Gastrocnemius medialis (tissue), 4 donors: Measurements from ENCODE around the gene CPVL. TPM values are rescaled to one million over a fixed set of nuclear protein-coding genes. Genes with fewer than 3 reads are reported as not detected.

Source experiments
- ATAC-seq, 2 donors: fragments of 150-250 bp; one replicate each; pipeline ENCODE4 v1.9.1; 2016
- DNase-seq, 2 donors: peaks; one replicate each; pipeline ENCODE4 v3.0.0-alpha.2; 2019
- H3K27ac ChIP-seq, 4 donors: fragments of 200-600 bp; sonication (generic); 1 replicate in 1 of 4; 2 replicates in 3 of 4; pipeline ENCODE4 v1.5.1; 2016 to 2018; ENCODE audit warnings: mild to moderate bottlenecking in 2 of 4, moderate library complexity in 1 of 4
- H3K27me3 ChIP-seq, 3 donors: fragments of 200-600 bp; sonication (generic) in 2 of 3; 1 replicate in 1 of 3; 2 replicates in 2 of 3; pipeline versions ENCODE4 v1.5.1 to v1.6.0; 2016 to 2019; ENCODE audit warnings: mild to moderate bottlenecking in 1 of 3, moderate library complexity in 1 of 3
- H3K36me3 ChIP-seq, 2 donors: fragments of 200-600 bp; sonication (generic) in 1 of 2; one replicate each; pipeline ENCODE4 v1.5.1; 2017 to 2018
- H3K4me1 ChIP-seq, 2 donors: fragments of 200-600 bp; sonication (generic) in 1 of 2; one replicate each; pipeline ENCODE4 v1.5.1; 2016 to 2017; ENCODE audit warnings: mild to moderate bottlenecking in 2 of 2
- H3K4me3 ChIP-seq, 4 donors: fragments of 200-600 bp; sonication (generic) in 3 of 4; 1 replicate in 1 of 4; 2 replicates in 3 of 4; pipeline ENCODE4 v1.5.1; 2016 to 2019; ENCODE audit warnings: mild to moderate bottlenecking in 2 of 4
- H3K9me3 ChIP-seq, 3 donors: fragments of 200-600 bp; sonication (generic) in 2 of 3; 1 replicate in 1 of 3; 2 replicates in 2 of 3; pipeline ENCODE4 v1.5.1; 2016 to 2019
- POLR2A ChIP-seq, 2 donors: fragments of 450-650 bp; IDR thresholded peaks; one replicate each; pipeline ENCODE4 v1.6.1; 2017; ENCODE audit warnings: antibody characterized with exemption in 2 of 2, mild to moderate bottlenecking in 2 of 2, moderate library complexity in 2 of 2
- in situ Hi-C, 4 donors: fragments of 200-750 bp; cut with MboI; loops; one replicate each; pipeline versions ENCODE4 v1.15.0 to v1.8.0; 2017; ENCODE audit warnings: low sequenced_read_pairs in 4 of 4
- intact Hi-C: fragments of 100-400 bp; cut with DNase I; formaldehyde crosslinking; loops from one replicate; pipeline ENCODE4 v1.15.1; 2023; ENCODE audit warnings: low total_unique reads
- total RNA-seq, 4 donors: library from RNA; depleted of rRNA; stranded (reverse); fragments of >200 nt; gene quantifications; one replicate each; pipeline versions ENCODE4 v1.1.0 to v1.2.3, GENCODE V29; 2016
- TF ChIP-seq, protein P1 (sequence below), 5 experiments: fragments of 450-650 bp in 3 of 5; fragments of 200-600 bp in 2 of 5; sonication (generic) in 2 of 5; IDR thresholded peaks in 4 of 5; conservative IDR thresholded peaks in 1 of 5; 1 replicate in 4 of 5; 2 replicates in 1 of 5; pipeline ENCODE4 v1.5.1; 2016 to 2019; ENCODE audit warnings: antibody characterized with exemption in 5 of 5, mild to moderate bottlenecking in 3 of 5, moderate library complexity in 3 of 5

CPVL gene
- 10 to 100 TPM in 1 of 4 donors, 1 to 10 TPM in 3; 5.6 to 11.8 (median 6.2) TPM for total RNA-seq

DNA sequence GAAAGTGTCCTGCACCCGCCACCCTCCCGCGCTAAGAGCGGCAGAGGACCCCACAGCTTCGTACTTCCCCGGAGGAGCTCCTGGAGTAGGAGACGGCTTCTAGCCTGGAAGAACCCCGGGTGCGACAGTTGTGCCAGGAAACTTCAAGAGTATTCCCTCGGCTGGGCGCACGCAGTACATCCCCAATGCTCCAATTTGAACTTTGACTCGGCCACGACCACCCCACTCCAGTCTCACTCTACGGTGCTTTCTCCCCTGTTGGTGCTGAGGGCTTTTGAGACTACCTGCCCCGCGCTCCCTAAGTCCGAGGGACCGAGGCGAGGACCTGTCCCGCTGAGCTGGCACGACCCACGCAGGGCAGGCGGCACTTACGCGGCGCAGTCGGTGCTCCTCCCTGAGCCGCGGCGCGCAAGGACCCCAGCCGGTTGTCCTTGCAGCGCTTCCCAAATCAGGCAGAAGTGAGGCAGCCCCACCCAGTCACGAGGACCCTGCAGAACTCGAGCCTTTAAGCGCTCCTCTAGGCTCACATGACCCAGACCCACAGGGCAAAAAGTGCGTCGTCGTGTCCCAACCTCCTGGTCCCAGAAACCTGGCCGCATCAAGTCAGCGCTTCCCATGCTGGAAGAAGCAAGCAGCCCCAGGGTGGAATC lies at the start of gene CPVL:
Gene CPVL, minus strand, starts transcription at position 481 of the 650 bp plus-strand sequence. CDS start 25,476 bp downstream, outside the sequence.
- no peaks in the 10 kb centered on the region for H3K9me3 ChIP-seq
- in situ Hi-C loops = no loop called here
- intact Hi-C loops = no loop called here
- H3K27me3 ChIP-seq = no peaks in the 10 kb centered on the region
- H3K4me1 ChIP-seq = peaks cover 13% of the 10 kb centered on the region in 2 donors
- DNase-seq (peak; percentile 56 to 74), ATAC-seq (peak; percentile 52 to 61)
- H3K4me3 ChIP-seq = peak within 1 kb of the TSS; percentile 53 to 71 (median 56)
- TF ChIP-seq, protein P1, sequence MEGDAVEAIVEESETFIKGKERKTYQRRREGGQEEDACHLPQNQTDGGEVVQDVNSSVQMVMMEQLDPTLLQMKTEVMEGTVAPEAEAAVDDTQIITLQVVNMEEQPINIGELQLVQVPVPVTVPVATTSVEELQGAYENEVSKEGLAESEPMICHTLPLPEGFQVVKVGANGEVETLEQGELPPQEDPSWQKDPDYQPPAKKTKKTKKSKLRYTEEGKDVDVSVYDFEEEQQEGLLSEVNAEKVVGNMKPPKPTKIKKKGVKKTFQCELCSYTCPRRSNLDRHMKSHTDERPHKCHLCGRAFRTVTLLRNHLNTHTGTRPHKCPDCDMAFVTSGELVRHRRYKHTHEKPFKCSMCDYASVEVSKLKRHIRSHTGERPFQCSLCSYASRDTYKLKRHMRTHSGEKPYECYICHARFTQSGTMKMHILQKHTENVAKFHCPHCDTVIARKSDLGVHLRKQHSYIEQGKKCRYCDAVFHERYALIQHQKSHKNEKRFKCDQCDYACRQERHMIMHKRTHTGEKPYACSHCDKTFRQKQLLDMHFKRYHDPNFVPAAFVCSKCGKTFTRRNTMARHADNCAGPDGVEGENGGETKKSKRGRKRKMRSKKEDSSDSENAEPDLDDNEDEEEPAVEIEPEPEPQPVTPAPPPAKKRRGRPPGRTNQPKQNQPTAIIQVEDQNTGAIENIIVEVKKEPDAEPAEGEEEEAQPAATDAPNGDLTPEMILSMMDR (IDR thresholded peaks at IDR 0.05 in 4 of 5, conservative IDR thresholded peaks at IDR 0.05 in 1 of 5) = no peak
- TF ChIP-seq POLR2A (IDR thresholded peaks at IDR 0.05) = peak; percentile 62 to 66
- no peaks in the 10 kb centered on the region for H3K36me3 ChIP-seq
- peak within 1 kb of the TSS; percentile 8 to 72 (median 70) for H3K27ac ChIP-seq

DNA sequence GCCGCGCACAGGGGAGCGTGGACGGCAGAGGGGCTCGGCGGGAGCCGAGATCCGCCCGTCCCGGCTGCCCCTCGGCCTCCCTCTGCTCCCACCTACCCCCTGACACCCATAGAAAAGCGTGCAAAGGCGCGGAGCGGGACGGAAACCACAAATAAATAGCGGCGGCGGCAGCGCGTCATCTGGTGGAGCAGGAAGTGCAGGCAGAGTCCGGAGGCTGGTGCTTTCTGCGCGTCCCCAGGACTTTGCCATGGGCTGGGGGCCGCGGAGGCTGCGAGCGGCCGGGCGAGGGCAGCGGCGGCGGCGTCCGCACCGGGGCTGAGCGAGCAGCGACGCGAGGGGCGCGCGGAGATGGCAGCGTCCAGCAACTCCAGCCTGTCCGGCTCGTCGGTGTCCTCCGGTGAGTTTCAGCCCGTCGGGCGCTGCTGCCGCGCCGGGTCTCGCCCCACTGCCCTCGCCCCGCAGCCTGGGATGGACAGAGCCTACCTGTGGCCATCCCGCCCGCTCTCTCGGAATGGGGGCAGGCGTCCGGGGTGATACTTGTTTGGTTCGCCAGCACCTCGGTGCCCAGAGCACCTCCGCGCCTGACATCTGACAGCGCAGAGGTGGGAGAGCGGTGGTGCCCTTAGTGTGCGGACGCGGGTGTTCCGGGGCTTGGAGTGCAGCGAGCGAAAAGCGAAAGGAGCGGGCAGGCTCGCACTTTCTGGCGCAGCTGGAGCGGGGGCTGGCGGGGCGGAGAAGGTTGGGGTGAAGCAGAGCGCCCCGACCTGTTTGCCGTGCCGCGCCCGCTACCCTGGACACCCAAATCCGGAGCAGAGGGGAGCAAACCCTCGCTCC lies 48.5 kb upstream of the CPVL start, which contains the start of gene CHN2:
Gene CHN2, plus strand, starts transcription at position 182 of the 834 bp plus-strand sequence.
- peak; percentile 67 to 77 for ATAC-seq
- H3K4me1 ChIP-seq = peaks cover 0 to 13% of the 10 kb centered on the region in 2 donors
- H3K4me3 ChIP-seq = peak within 1 kb of the TSS; percentile 65 to 72 (median 68)
- no peaks in the 10 kb centered on the region for H3K9me3 ChIP-seq
- H3K36me3 ChIP-seq = no peaks in the 10 kb centered on the region
- TF ChIP-seq, protein P1 (IDR thresholded peaks at IDR 0.05 in 4 of 5, conservative IDR thresholded peaks at IDR 0.05 in 1 of 5) = peak in 1 of 5 experiments; percentile 6
- no peak for TF ChIP-seq POLR2A (IDR thresholded peaks at IDR 0.05)
- in situ Hi-C loops (loop anchor here in 3 of 4 donors (5.0 to 25.0 kb wide), 3 partner anchors 207 to 217 kb away; no protein-coding TSS in a partner anchor), intact Hi-C loops (loop anchor here (10.0 kb wide), 1 partner anchor 80 kb away; no protein-coding TSS in a partner anchor)
- H3K27ac ChIP-seq = peak within 1 kb of the TSS in 3 of 4 donors; percentile 14 to 35 (median 19)
- peak in 1 of 2 donors; percentile 21 for DNase-seq
- H3K27me3 ChIP-seq = peaks cover 0 to 15% (median 5%) of the 10 kb centered on the region in 3 donors

DNA sequence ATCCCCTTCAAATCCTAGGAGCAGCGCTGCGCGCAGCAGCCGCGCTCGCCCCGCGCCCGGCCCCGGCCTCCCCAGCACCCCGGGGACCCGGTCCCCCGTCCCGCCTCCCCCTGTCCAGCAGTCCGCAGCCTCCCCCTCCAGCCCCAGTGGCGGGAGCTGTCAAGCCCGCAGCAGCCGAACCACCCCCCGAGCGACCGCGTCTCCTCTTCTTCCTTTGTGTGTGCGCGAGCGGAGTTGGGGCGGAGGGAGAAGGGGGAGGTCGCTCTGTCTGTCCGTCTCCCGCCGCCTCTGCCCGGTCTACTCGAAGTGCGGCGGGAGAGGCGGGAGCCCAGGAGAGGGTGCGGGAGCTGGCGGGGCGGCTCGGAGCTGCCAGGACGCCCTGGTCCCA lies 47.9 kb upstream of the CPVL start:
- peak overlapping the region in 3 of 4 donors; percentile 14 to 35 (median 19) for H3K27ac ChIP-seq

More for the DNA sequence above, 47.9 kb upstream of the CPVL start:
- peak overlapping the region; percentile 65 to 72 (median 68) for H3K4me3 ChIP-seq
- peaks cover 0 to 15% (median 5%) of the 10 kb centered on the region in 3 donors for H3K27me3 ChIP-seq
- H3K9me3 ChIP-seq = no peaks in the 10 kb centered on the region
- H3K4me1 ChIP-seq = peaks cover 0 to 13% of the 10 kb centered on the region in 2 donors
- no peak for DNase-seq
- TF ChIP-seq, protein P1 (IDR thresholded peaks at IDR 0.05 in 4 of 5, conservative IDR thresholded peaks at IDR 0.05 in 1 of 5) = no peak
- TF ChIP-seq POLR2A (IDR thresholded peaks at IDR 0.05) = no peak
- in situ Hi-C loops (loop anchor here in 3 of 4 donors (5.0 to 25.0 kb wide), 3 partner anchors 208 to 218 kb away; no protein-coding TSS in a partner anchor), intact Hi-C loops (loop anchor here (10.0 kb wide), 1 partner anchor 79 kb away; no protein-coding TSS in a partner anchor)
- ATAC-seq = peak; percentile 22 to 35
- no peaks in the 10 kb centered on the region for H3K36me3 ChIP-seq
